Measurements from ENCODE around the gene CSNK2B. TPM values are rescaled to one million over a fixed set of nuclear protein-coding genes. Genes with fewer than 3 reads are reported as not detected.

Gene CSNK2B
- total and polyA plus RNA-seq, 9 of the 15 experiments (the other 6 are each of a cell fraction or from before 2014, with no cell fraction given), result 120 to 1,126 (median 529) TPM

GRCh38 chr6:31619805-31620585, 45.9 kb upstream of the CSNK2B start (continued):
- TF ChIP-seq FOXK1 (CRISPR knock-in tag; IDR thresholded peaks at IDR 0.05; ENCODE audit: borderline replicate concordance) (no peak), PHB2 (IDR thresholded peaks at IDR 0.05; ENCODE audit: low read depth) (no peak), SNIP1 (IDR thresholded peaks at IDR 0.05; ENCODE audit: low read depth) (no peak), IRF1 (CRISPR knock-in tag; IDR thresholded peaks at IDR 0.05; ENCODE audit: borderline replicate concordance) (no peak), KLF10 (CRISPR knock-in tag; IDR thresholded peaks at IDR 0.05) (no peak), ELF2 (CRISPR knock-in tag; IDR thresholded peaks at IDR 0.05) (no peak), MAX (CRISPR knock-in tag; IDR thresholded peaks at IDR 0.05) (peak; percentile 86), ATF7 (IDR thresholded peaks at IDR 0.05) (peak; percentile 100), JUND (IDR thresholded peaks at IDR 0.05; ENCODE audit: borderline replicate concordance, low read depth, low read length) (peak; percentile 80), JUND (tag; IDR thresholded peaks at IDR 0.05; ENCODE audit: borderline replicate concordance, low read depth, low read length) (peak; percentile 77), KLF6 (CRISPR knock-in tag; IDR thresholded peaks at IDR 0.05; ENCODE audit: borderline replicate concordance) (peak; percentile 80; the same call in 1 of the 2 replicates), ZNF239 (CRISPR knock-in tag; IDR thresholded peaks at IDR 0.05) (0 out of 2 replicates have a peak, but pooled peaks have one; percentile 24), MTA1 (IDR thresholded peaks at IDR 0.05; ENCODE audit: borderline replicate concordance) (peak; percentile 98), ZNF609 (CRISPR knock-in tag; IDR thresholded peaks at IDR 0.05; ENCODE audit: borderline replicate concordance) (no peak), ZNF766 (CRISPR knock-in tag; conservative IDR thresholded peaks at IDR 0.05) (no peak), U2AF2 (optimal IDR thresholded peaks at IDR 0.05; ENCODE audit: low read depth, low read length) (no peak), KDM4B (IDR thresholded peaks at IDR 0.05; ENCODE audit: borderline replicate concordance in 2 of 2, low read depth in 1 of 2) (0 out of 4 replicates have a peak, but pooled peaks of 1 of the 2 experiments have one; percentile 1), TEAD1 (CRISPR knock-in tag; IDR thresholded peaks at IDR 0.05) (peak in 1 of 2 experiments; percentile 98; a peak in 2 of 4 replicates), ZKSCAN8 (CRISPR knock-in tag; IDR thresholded peaks at IDR 0.05) (no peak), POLR2H (tag; IDR thresholded peaks at IDR 0.05; ENCODE audit: low read depth) (peak; percentile 96)
- TF ChIP-seq, protein P1, sequence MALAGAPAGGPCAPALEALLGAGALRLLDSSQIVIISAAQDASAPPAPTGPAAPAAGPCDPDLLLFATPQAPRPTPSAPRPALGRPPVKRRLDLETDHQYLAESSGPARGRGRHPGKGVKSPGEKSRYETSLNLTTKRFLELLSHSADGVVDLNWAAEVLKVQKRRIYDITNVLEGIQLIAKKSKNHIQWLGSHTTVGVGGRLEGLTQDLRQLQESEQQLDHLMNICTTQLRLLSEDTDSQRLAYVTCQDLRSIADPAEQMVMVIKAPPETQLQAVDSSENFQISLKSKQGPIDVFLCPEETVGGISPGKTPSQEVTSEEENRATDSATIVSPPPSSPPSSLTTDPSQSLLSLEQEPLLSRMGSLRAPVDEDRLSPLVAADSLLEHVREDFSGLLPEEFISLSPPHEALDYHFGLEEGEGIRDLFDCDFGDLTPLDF (CRISPR knock-in tag; IDR thresholded peaks at IDR 0.05), result peak; percentile 97
